A673 (cell line): ENCODE data around the gene PCDHGA12. TPM values are rescaled to one million over a fixed set of nuclear protein-coding genes. Genes with fewer than 3 reads are reported as not detected.

Experiments
- BruUV-seq: library from RNA; stranded (reverse); fragments of 400-500 nt; replicated peaks from 2 replicates; lab custom pipeline; 2021; lab: Mats Ljungman, UMichigan
- CTCF ChIA-PET: fragments of 300-600 bp; sonication (Branson Sonifier 250); formaldehyde crosslinking; loops from one replicate; lab custom pipeline; 2022; ENCODE audit warnings: antibody characterized with exemption; lab: Charles Lee
- POLR2A ChIA-PET: fragments of 300-600 bp; sonication (Branson Sonifier 250); formaldehyde crosslinking; loops from one replicate; lab custom pipeline; 2022; ENCODE audit warnings: antibody characterized with exemption; ENCODE audit not compliant: low non-redundant PET; lab: Charles Lee
- DNase-seq: peaks from one replicate; pipeline ENCODE4 v3.0.0-alpha.2; 2015; ENCODE audit warnings: low spot score
- H3K27ac ChIP-seq: fragments of 200-600 bp; sonication (generic); 2 replicates; pipeline ENCODE4 v1.5.1; 2016; ENCODE audit warnings: mixed run types, low read depth, mild to moderate bottlenecking, mixed read lengths, antibody characterized with exemption, low read length; ENCODE audit not compliant: poor library complexity, severe bottlenecking
- H3K27me3 ChIP-seq: fragments of 200-600 bp; sonication (generic); replicated peaks from 2 replicates; pipeline ENCODE4 v1.6.1; 2017; ENCODE audit warnings: mixed run types, low read depth, mild to moderate bottlenecking, mixed read lengths, antibody characterized with exemption, low read length; ENCODE audit not compliant: insufficient read depth, poor library complexity
- H3K36me3 ChIP-seq: fragments of 200-600 bp; sonication (generic); 2 replicates; pipeline ENCODE4 v1.6.1; 2016; ENCODE audit warnings: mixed run types, mild to moderate bottlenecking, mixed read lengths, antibody characterized with exemption, low read length; ENCODE audit not compliant: insufficient read depth, poor library complexity, severe bottlenecking
- H3K4me1 ChIP-seq: fragments of 200-600 bp; sonication (generic); 2 replicates; pipeline ENCODE4 v1.6.1; 2017; ENCODE audit warnings: mixed run types, mild to moderate bottlenecking, mixed read lengths, antibody characterized with exemption, low read length; ENCODE audit not compliant: insufficient read depth, poor library complexity, severe bottlenecking
- H3K4me3 ChIP-seq: fragments of 200-600 bp; sonication (generic); 2 replicates; pipeline ENCODE4 v1.5.1; 2016; ENCODE audit warnings: low read depth, mixed run types, mild to moderate bottlenecking, mixed read lengths, low read length; ENCODE audit not compliant: poor library complexity, severe bottlenecking
- H3K9me3 ChIP-seq: fragments of 200-600 bp; sonication (generic); 2 replicates; pipeline ENCODE4 v1.6.1; 2016; ENCODE audit warnings: mixed run types, low read depth, mild to moderate bottlenecking, mixed read lengths, antibody characterized with exemption, low read length; ENCODE audit not compliant: poor library complexity, severe bottlenecking
- EZH2 ChIP-seq: fragments of 200-600 bp; sonication (generic); IDR thresholded peaks from 2 replicates; pipeline ENCODE4 v1.6.1; 2017; ENCODE audit warnings: borderline replicate concordance, low read depth, mild to moderate bottlenecking, mixed read lengths, antibody characterized with exemption, low read length; ENCODE audit not compliant: poor library complexity, severe bottlenecking
- intact Hi-C: fragments of 100-400 bp; cut with micrococcal nuclease; formaldehyde crosslinking; loops from one replicate; pipeline ENCODE4 v1.10.0; 2022; ENCODE audit not compliant: unreplicated experiment
- total RNA-seq: library from RNA; stranded (reverse); gene quantifications from 2 replicates; pipeline ENCODE4 v1.2.3, GENCODE V29; 2021
- TF ChIP-seq, protein P1 (sequence below): fragments of 300-800, 200-600 bp; sonication (generic); conservative IDR thresholded peaks from 2 replicates; pipeline ENCODE4 v1.5.1; 2017; ENCODE audit warnings: low read depth, mild to moderate bottlenecking, antibody characterized with exemption, low read length, moderate library complexity, mixed read lengths

The PCDHGA12 gene
- total RNA-seq, 1 experiment from 2014 or later: 3.5 TPM

GRCh38 chr5:141421489-141421855, 8.8 kb upstream of the PCDHGA12 start:
- Histone ChIP-seq H3K4me1 (no peaks in the 10 kb centered on the region), H3K9me3 (peaks cover 95% of the 10 kb centered on the region), H3K27ac (peak overlapping the region; percentile 77), H3K36me3 (peaks cover 14% of the 10 kb centered on the region), H3K27me3 (no peaks in the 10 kb centered on the region), H3K4me3 (peak overlapping the region; percentile 53)
- no TSS peak for BruUV-seq
- ChIA-PET POLR2A (no interaction called here), CTCF (interaction anchor here (0.6 to 3.1 kb wide), 10 partner anchors 9 to 198 kb away, joined by 3 to 15 read pairs (median 5); partner anchors contain the start of genes PCDHB14, PCDHGA12 and PCDHGB3)
- peak; percentile 45 for DNase-seq
- intact Hi-C loops: loop anchor here (1.0 kb wide), 1 partner anchor 136 kb away; no protein-coding TSS in a partner anchor
- TF ChIP-seq EZH2: no peak
- TF ChIP-seq, protein P1, sequence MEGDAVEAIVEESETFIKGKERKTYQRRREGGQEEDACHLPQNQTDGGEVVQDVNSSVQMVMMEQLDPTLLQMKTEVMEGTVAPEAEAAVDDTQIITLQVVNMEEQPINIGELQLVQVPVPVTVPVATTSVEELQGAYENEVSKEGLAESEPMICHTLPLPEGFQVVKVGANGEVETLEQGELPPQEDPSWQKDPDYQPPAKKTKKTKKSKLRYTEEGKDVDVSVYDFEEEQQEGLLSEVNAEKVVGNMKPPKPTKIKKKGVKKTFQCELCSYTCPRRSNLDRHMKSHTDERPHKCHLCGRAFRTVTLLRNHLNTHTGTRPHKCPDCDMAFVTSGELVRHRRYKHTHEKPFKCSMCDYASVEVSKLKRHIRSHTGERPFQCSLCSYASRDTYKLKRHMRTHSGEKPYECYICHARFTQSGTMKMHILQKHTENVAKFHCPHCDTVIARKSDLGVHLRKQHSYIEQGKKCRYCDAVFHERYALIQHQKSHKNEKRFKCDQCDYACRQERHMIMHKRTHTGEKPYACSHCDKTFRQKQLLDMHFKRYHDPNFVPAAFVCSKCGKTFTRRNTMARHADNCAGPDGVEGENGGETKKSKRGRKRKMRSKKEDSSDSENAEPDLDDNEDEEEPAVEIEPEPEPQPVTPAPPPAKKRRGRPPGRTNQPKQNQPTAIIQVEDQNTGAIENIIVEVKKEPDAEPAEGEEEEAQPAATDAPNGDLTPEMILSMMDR: no peak

- no peak overlapping the region for H3K27ac ChIP-seq
- ChIA-PET CTCF (interaction anchor here (3.1 kb wide), 1 partner anchor 141 kb away, joined by 15 read pairs; no protein-coding TSS in a partner anchor), POLR2A (no interaction called here)
- peaks cover 28% of the 10 kb centered on the region for H3K36me3 ChIP-seq
- no TSS peak for BruUV-seq
- no peak for TF ChIP-seq EZH2
- TF ChIP-seq, protein P1: no peak
- DNase-seq: no peak
- intact Hi-C loops: no loop called here
- H3K4me1 ChIP-seq: no peaks in the 10 kb centered on the region
- no peaks in the 10 kb centered on the region for H3K27me3 ChIP-seq
- H3K4me3 ChIP-seq: no peak overlapping the region
- peaks cover 96% of the 10 kb centered on the region for H3K9me3 ChIP-seq
Measured at GRCh38 chr5:141422742-141423291, 7.5 kb upstream of the PCDHGA12 start.

DNA sequence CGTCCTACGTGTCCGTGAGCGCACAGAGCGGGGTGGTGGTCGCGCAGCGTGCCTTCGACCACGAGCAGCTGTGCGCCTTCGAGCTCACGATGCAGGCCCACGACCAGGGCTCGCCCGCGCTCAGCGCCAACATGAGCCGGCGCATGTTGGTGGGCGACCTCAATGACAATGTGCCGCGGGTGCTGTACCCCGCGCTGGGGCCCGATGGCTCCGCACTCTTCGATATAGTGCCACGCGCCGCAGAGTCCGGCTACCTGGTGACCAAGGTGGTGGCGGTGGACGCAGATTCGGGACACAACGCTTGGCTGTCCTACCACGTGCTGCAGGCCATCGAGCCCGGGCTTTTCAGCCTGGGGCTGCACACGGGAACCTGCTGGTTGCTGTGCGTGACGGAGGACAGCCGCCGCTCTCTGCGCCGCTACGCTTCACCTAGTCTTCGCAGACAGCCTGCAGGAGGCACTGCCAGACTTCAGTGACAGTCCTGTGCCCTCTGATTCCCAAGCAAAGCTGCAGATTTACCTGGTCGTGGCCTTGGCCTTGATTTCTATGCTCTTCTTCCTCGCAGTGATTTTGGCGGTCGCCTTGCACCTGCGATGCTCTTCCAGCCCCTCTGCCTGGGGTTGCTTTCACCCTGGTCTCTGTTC, 2.4 kb upstream of the PCDHGA12 start:
- ChIA-PET POLR2A (no interaction called here), CTCF (no interaction called here)

More for the DNA sequence above, 2.4 kb upstream of the PCDHGA12 start:
- BruUV-seq: no TSS peak
- Histone ChIP-seq H3K36me3 (peaks cover 61% of the 10 kb centered on the region), H3K4me3 (no peak overlapping the region), H3K27me3 (no peaks in the 10 kb centered on the region), H3K27ac (no peak overlapping the region), H3K9me3 (peaks cover 93% of the 10 kb centered on the region), H3K4me1 (no peaks in the 10 kb centered on the region)
- intact Hi-C loops: no loop called here
- TF ChIP-seq, protein P1: no peak
- no peak for TF ChIP-seq EZH2
- no peak for DNase-seq
